ENCODE measurements around the gene UBAC1.

DNA sequence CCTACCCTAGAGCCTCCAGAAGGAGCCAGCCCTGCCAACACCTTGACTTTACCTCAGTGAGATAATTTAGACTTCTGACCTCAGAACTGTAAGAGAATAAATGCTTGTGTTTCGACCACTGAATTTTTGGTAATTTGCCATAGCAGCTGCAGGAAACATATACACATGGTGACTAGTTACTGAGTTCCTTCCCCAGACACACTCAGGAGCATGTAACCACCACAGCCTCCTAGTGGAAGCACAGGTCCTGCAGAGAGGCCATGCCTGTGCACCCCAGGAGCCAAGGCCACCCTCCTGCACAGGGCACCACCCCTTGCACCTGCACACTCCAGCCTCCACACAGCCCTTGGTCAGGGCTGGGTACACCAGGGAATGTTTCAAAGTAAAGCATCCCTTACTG lies 46.3 kb downstream of the UBAC1 start:
- TF ChIP-seq, protein P1, sequence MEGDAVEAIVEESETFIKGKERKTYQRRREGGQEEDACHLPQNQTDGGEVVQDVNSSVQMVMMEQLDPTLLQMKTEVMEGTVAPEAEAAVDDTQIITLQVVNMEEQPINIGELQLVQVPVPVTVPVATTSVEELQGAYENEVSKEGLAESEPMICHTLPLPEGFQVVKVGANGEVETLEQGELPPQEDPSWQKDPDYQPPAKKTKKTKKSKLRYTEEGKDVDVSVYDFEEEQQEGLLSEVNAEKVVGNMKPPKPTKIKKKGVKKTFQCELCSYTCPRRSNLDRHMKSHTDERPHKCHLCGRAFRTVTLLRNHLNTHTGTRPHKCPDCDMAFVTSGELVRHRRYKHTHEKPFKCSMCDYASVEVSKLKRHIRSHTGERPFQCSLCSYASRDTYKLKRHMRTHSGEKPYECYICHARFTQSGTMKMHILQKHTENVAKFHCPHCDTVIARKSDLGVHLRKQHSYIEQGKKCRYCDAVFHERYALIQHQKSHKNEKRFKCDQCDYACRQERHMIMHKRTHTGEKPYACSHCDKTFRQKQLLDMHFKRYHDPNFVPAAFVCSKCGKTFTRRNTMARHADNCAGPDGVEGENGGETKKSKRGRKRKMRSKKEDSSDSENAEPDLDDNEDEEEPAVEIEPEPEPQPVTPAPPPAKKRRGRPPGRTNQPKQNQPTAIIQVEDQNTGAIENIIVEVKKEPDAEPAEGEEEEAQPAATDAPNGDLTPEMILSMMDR (IDR thresholded peaks at IDR 0.05; ENCODE audit: poor library complexity, severe bottlenecking), result no peak
- no peak for TF ChIP-seq EP300 (conservative IDR thresholded peaks at IDR 0.05; ENCODE audit: poor library complexity, severe bottlenecking)
- TF ChIP-seq EZH2 (IDR thresholded peaks at IDR 0.05; ENCODE audit: borderline replicate concordance, insufficient read depth, low read length, poor library complexity, severe bottlenecking), result no peak
- TF ChIP-seq RAD21 (conservative IDR thresholded peaks at IDR 0.05), result no peak
- TF ChIP-seq, protein P2, sequence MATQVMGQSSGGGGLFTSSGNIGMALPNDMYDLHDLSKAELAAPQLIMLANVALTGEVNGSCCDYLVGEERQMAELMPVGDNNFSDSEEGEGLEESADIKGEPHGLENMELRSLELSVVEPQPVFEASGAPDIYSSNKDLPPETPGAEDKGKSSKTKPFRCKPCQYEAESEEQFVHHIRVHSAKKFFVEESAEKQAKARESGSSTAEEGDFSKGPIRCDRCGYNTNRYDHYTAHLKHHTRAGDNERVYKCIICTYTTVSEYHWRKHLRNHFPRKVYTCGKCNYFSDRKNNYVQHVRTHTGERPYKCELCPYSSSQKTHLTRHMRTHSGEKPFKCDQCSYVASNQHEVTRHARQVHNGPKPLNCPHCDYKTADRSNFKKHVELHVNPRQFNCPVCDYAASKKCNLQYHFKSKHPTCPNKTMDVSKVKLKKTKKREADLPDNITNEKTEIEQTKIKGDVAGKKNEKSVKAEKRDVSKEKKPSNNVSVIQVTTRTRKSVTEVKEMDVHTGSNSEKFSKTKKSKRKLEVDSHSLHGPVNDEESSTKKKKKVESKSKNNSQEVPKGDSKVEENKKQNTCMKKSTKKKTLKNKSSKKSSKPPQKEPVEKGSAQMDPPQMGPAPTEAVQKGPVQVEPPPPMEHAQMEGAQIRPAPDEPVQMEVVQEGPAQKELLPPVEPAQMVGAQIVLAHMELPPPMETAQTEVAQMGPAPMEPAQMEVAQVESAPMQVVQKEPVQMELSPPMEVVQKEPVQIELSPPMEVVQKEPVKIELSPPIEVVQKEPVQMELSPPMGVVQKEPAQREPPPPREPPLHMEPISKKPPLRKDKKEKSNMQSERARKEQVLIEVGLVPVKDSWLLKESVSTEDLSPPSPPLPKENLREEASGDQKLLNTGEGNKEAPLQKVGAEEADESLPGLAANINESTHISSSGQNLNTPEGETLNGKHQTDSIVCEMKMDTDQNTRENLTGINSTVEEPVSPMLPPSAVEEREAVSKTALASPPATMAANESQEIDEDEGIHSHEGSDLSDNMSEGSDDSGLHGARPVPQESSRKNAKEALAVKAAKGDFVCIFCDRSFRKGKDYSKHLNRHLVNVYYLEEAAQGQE (IDR thresholded peaks at IDR 0.05; ENCODE audit: borderline replicate concordance), result no peak
- no peak for TF ChIP-seq POLR2AphosphoS5 (IDR thresholded peaks at IDR 0.05)
- TF ChIP-seq MXI1 (conservative IDR thresholded peaks at IDR 0.05; ENCODE audit: poor library complexity, severe bottlenecking), result no peak
